ENCODE measurements around the gene BAIAP2.

DNA sequence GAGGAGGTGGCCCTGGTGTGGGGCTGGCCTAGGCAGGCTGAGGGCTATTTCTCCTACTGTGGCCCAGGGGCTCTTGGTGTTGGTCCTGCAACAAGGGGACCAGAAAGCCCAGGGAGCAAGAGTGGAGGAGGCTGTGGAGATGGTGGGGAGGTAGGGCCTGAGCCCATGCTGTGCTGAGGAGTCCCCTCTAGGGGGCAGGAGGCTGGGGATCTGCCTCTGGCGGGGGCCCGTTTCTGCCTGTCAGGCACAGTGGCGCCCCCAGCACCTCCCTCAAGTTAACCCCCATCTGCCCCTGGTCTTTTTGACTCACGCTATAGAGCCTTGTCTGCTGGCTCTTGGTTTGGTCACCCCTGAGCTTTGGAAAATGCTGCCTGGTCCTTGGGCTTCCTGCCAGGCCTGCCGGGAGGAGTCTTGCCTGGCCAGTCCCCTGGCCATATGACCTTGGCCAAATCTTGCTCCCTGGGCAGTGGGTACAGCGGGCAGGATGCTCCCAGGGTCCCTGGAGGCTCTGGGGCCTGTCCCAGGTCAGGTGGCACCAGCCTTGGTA is 5.9 kb downstream of the BAIAP2 start:
- TF ChIP-seq CTCF (conservative IDR thresholded peaks at IDR 0.05) (no peak; the same call in 1 of the 2 replicates), ZFX (IDR thresholded peaks at IDR 0.05) (no peak)

All from C4-2B (cell line).